Measurements from ENCODE around the gene CEP135.
"Not testable (repeated sequence)": the region's sequence is repeated elsewhere in the genome, so short reads cannot be mapped to it uniquely, and the experiment has no call there.

CEP135 gene

DNA sequence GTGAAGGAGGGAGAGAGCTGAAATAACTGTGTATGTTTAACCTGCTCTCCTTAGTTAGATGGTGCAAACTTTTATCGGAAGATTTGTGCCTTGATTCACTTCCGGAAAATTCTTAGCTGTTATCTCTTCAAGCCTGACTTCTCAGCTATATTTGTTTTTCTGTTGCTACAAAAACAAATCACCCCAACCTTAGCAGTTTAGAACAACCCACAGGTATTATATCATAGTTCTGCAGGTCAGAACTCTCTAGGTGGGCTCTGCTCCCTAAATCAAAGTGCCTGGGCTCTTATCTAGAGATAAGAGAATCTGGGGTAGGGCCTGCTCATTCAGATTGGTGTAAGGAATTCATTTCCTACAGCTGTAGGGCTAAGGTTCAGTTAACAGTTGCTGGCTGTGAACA is 15.1 kb upstream of the CEP135 start:
- TF ChIP-seq POLR2AphosphoS5 (IDR thresholded peaks at IDR 0.05; ENCODE audit: low read depth, low read length) (no peak), PAX5 (IDR thresholded peaks at IDR 0.05; ENCODE audit: insufficient read depth, low read length, severe bottlenecking) (no peak), TAF1 (IDR thresholded peaks at IDR 0.05; ENCODE audit: low read depth, low read length) (no peak), SPI1 (IDR thresholded peaks at IDR 0.05; ENCODE audit: low read depth, low read length) (no peak), POLR2A (IDR thresholded peaks at IDR 0.05; ENCODE audit: low read depth, low read length) (no peak), POU2F2 (IDR thresholded peaks at IDR 0.05; ENCODE audit: low read depth, low read length) (no peak)

DNA sequence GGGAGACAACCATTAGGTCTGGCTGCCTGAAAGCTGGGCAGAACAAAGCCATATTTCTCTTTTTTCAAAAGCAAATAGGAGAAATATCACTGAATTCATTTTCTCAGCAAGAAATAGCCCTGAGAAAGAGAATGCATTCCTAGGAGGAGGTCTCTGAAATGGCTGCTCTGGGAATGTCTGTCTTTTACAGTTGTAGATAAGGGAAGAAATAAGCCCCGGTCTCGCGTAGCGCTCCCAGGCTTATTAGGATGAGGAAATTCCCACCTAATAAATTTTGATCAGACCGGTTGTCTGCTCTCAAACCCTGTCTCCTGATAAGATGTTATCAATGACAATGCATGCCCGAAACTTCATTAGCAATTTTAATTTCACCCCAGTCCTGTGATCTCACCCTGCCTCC is 12.8 kb upstream of the CEP135 start:
- FAIRE-seq; DNase-seq (ENCODE audit: insufficient read length, low spot score): not testable (repeated sequence)

More for the DNA sequence above, 15.1 kb upstream of the CEP135 start:
- no peak for FAIRE-seq
- DNase-seq (ENCODE audit: insufficient read length, low spot score), result no peak

DNA sequence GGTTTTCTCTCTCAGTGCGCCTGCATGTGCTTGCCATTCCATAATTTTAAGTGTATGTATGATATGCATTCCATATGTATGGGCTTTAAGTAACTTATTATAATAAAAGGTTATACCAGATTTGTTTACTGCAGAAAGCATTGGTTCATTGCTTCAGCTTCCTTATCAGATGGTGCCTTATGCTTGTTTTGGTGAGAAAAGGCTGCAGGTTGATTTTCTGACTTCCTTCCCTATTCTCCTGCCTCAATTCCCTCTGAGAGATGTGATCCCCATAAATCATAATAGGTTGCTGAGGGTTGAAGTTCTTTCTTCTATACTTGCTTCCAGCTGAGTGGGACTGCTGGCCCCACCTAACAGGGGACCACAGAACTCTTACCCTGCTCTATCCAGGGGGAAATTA is 10.3 kb upstream of the CEP135 start:
- no peak for FAIRE-seq
- no peak for DNase-seq (ENCODE audit: insufficient read length, low spot score)
- TF ChIP-seq POU2F2 (IDR thresholded peaks at IDR 0.05; ENCODE audit: low read depth, low read length) (no peak), TAF1 (IDR thresholded peaks at IDR 0.05; ENCODE audit: low read depth, low read length) (no peak), PAX5 (IDR thresholded peaks at IDR 0.05; ENCODE audit: insufficient read depth, low read length, severe bottlenecking) (no peak), SPI1 (IDR thresholded peaks at IDR 0.05; ENCODE audit: low read depth, low read length) (no peak), POLR2A (IDR thresholded peaks at IDR 0.05; ENCODE audit: low read depth, low read length) (no peak), POLR2AphosphoS5 (IDR thresholded peaks at IDR 0.05; ENCODE audit: low read depth, low read length) (no peak)

DNA sequence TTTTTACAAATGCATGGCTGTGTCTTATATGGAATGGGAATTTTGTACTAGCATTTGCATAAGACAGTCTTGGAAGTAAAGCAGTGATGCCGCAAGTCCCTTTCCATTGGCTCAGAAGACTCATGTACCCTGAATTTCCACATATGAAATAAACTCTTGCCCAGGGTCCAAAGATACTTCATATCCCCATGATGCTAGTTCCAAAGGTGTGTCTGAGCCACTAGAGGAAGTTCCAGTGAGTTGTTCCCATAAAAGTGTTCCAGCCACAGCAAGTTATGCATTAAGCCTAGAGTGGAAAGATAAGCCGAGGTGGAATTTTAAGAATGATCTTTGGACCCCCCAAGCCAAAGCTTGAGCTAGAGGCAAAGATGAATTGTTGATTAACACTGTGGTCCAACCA is 9.3 kb upstream of the CEP135 start:
- TF ChIP-seq PAX5 (IDR thresholded peaks at IDR 0.05; ENCODE audit: insufficient read depth, low read length, severe bottlenecking) (no peak), POLR2AphosphoS5 (IDR thresholded peaks at IDR 0.05; ENCODE audit: low read depth, low read length) (no peak), POLR2A (IDR thresholded peaks at IDR 0.05; ENCODE audit: low read depth, low read length) (no peak), POU2F2 (IDR thresholded peaks at IDR 0.05; ENCODE audit: low read depth, low read length) (no peak), TAF1 (IDR thresholded peaks at IDR 0.05; ENCODE audit: low read depth, low read length) (no peak), SPI1 (IDR thresholded peaks at IDR 0.05; ENCODE audit: low read depth, low read length) (no peak)
- FAIRE-seq, result no peak
- DNase-seq (ENCODE audit: insufficient read length, low spot score), result no peak

DNA sequence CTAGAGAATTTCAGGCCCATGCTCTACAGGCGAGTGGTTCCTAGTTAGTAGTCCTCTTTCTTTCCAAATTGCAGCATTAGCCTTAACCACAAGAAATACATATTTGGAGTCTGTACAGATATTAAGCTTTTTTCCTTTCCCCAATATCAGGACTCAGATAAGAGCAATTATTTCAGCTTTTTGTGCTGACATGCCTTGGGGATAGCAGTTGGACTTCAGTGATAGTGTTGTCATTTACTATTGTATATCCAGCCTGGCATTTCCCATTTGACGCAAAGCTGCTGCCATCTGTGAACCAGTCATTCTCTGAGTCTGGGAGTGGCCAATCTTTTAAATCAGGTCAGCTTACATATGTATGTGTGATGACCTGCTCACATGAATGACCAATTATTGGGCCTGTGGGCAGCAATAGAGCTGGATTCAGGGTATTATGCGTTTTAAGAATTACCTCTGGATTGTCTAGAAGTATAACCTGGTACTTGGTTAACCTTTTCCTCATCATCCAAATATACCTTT is 6.8 kb upstream of the CEP135 start:
- TF ChIP-seq POU2F2 (IDR thresholded peaks at IDR 0.05; ENCODE audit: low read depth, low read length), result no peak
- TF ChIP-seq POLR2AphosphoS5 (IDR thresholded peaks at IDR 0.05; ENCODE audit: low read depth, low read length), result no peak
- no peak for TF ChIP-seq TAF1 (IDR thresholded peaks at IDR 0.05; ENCODE audit: low read depth, low read length)
- TF ChIP-seq POLR2A (IDR thresholded peaks at IDR 0.05; ENCODE audit: low read depth, low read length), result no peak
- no peak for TF ChIP-seq PAX5 (IDR thresholded peaks at IDR 0.05; ENCODE audit: insufficient read depth, low read length, severe bottlenecking)
- no peak for TF ChIP-seq SPI1 (IDR thresholded peaks at IDR 0.05; ENCODE audit: low read depth, low read length)
- DNase-seq (ENCODE audit: insufficient read length, low spot score) (no peak), FAIRE-seq (no peak)

DNA sequence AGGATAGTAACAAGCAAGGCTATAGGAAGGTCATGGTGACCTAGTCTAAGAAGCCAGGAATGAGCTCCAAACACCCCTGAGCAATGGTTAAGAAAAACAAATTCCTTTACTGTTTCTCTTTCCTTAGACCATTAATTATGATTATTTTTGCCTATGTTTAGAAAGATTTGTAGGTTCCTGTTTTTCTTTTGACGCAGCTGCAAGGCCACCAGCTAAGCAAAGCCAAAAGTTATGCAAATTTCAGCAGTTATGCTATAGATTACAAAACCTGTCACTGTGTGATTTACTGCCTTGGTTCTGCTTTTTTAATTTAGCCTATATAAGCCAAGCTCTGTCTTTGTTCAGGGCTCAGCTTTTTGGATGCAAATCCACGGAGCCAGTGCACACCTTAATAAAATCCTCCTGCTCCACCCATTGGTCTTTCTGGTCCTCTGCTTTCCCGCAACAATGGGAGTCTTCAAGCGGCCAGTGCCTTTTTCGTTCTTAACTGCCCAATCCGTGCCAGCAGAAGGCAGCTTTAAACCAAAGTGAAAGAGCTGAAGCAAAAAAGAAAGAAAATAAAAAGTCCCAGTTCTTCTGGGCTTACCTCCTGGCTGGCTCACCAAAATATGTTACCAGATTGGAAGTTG is 1.4 kb upstream of the CEP135 start:
- DNase-seq (ENCODE audit: insufficient read length, low spot score) (no peak), FAIRE-seq (peak; percentile 63)
- TF ChIP-seq POU2F2 (IDR thresholded peaks at IDR 0.05; ENCODE audit: low read depth, low read length) (peak; percentile 70; the same call in 1 of the 2 replicates), TAF1 (IDR thresholded peaks at IDR 0.05; ENCODE audit: low read depth, low read length) (no peak)

DNA sequence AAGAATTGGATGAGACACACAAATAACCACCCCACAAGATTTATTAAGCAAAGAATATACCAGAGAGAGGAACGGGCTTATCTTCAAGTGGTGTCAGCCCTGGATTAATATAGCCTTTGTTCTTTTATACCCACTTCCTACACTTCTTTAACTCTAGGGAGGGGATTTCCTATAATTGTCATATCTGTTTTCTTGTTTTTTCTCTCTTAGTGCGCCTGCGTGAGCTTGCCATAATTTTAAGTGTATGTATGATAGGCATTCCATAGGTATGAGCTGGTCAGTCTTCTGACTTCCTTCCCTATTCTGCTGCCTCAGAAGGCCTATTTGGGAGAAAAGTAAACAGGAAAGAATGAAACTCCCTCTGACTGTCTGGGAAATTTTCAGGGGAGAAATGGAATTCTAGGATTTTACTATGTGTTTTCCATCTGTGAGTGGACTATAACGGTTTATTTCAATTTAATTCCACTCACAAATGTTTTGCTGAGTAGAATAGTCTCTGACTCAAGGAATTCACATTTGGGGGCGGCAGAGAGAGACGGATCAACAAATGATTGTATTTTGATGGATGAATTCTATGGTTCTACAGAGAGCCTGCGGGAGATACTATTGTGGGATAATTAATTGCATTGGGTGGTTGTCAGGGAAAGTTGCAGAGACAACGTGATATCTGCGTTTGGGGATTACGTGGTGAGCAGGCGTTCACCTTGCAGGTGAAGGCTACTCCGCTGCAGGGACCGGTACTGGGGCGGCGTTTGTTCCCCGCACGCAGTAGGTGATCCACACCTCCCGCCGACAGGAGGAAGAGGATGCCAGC is 626 bp upstream of the CEP135 start:
- FAIRE-seq (no peak), DNase-seq (ENCODE audit: insufficient read length, low spot score) (no peak)
- no peak for TF ChIP-seq TAF1 (IDR thresholded peaks at IDR 0.05; ENCODE audit: low read depth, low read length)
- peak; percentile 66; the same call in 1 of the 2 replicates for TF ChIP-seq POLR2A (IDR thresholded peaks at IDR 0.05; ENCODE audit: low read depth, low read length)
- no peak for TF ChIP-seq POU2F2 (IDR thresholded peaks at IDR 0.05; ENCODE audit: low read depth, low read length)
- no peak for TF ChIP-seq POLR2AphosphoS5 (IDR thresholded peaks at IDR 0.05; ENCODE audit: low read depth, low read length)
- no peak for TF ChIP-seq PAX5 (IDR thresholded peaks at IDR 0.05; ENCODE audit: insufficient read depth, low read length, severe bottlenecking)
- peak; percentile 52 for TF ChIP-seq SPI1 (IDR thresholded peaks at IDR 0.05; ENCODE audit: low read depth, low read length)

DNA sequence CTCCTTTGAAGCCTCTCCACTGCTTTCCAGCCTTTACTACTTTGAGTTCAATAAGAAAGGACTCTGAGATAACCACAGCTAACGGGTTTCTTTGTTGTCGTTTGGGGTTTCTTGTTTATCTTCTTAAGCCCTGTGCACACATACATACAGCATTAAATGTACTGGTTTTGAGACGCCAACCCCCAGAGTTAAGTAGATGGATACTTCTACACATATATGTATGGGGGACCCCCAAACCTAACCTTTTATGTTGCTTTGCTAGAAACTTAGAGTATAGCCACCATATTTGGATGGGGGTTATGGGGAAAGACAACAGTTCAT is 697 bp downstream of the CEP135 start:
- DNase-seq (ENCODE audit: insufficient read length, low spot score) (no peak), FAIRE-seq (no peak)
- TF ChIP-seq POU2F2 (IDR thresholded peaks at IDR 0.05; ENCODE audit: low read depth, low read length), result no peak

DNA sequence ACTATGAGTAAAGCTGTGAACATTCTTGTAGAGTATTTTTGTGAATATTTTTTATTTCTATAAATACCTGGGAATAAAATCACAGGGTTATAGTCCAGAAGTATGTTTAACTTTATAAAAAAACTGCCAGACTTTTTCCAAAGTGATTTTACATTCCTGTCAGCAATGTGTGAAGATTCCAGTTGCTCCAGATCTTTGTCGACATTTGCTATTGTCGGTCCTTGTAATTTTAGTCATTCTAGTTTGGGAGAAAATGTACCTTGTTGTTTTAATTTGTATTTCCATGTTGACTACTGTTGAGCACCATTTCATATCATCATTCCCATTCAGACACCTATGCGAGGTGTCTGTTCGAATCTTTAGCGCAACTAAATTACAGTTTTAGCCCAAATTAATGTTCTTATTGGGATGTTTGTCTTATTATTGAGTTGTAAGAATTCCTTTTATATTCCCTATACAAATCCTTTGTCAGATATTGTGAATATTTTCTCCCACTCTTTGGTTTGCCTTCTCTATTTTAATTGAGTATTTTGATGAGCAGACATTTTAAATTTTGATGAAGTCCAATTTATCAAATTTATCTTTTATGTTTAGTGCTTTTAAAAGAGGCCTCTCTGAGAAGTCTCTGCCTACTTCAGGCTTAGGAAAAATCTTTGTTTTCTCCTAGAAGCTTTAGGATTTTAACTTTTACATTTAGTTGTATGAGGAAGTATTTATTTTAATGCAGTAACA is 2.6 kb downstream of the CEP135 start:
- DNase-seq (ENCODE audit: insufficient read length, low spot score), result no peak
- no peak for TF ChIP-seq PAX5 (IDR thresholded peaks at IDR 0.05; ENCODE audit: insufficient read depth, low read length, severe bottlenecking)
- no peak for TF ChIP-seq POLR2A (IDR thresholded peaks at IDR 0.05; ENCODE audit: low read depth, low read length)
- TF ChIP-seq POLR2AphosphoS5 (IDR thresholded peaks at IDR 0.05; ENCODE audit: low read depth, low read length), result no peak
- TF ChIP-seq TAF1 (IDR thresholded peaks at IDR 0.05; ENCODE audit: low read depth, low read length), result no peak
- no peak for TF ChIP-seq POU2F2 (IDR thresholded peaks at IDR 0.05; ENCODE audit: low read depth, low read length)
- no peak for TF ChIP-seq SPI1 (IDR thresholded peaks at IDR 0.05; ENCODE audit: low read depth, low read length)
- no peak for FAIRE-seq

DNA sequence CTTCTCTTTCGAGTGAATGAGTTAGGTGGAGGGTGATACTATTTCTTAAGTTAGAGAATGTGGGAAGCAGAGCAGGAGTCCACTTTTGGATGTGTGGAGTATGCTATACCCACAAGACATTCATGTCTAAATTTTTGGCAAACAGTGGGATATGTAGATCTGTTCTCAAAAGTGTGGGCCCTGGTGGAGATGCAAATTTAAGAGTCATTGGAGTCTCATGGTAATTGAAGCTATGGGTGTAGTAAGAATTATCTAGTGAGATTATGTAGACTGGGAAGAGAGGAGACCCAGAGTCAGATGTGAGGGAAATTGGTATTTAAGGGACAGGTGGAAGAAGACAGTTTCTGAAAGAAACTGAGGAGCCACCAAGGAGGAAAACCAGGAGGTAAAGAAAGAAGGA is 7.0 kb downstream of the CEP135 start:
- no peak for FAIRE-seq
- no peak for DNase-seq (ENCODE audit: insufficient read length, low spot score)
- no peak for TF ChIP-seq POU2F2 (IDR thresholded peaks at IDR 0.05; ENCODE audit: low read depth, low read length)
- TF ChIP-seq PAX5 (IDR thresholded peaks at IDR 0.05; ENCODE audit: insufficient read depth, low read length, severe bottlenecking), result no peak
- TF ChIP-seq TAF1 (IDR thresholded peaks at IDR 0.05; ENCODE audit: low read depth, low read length), result no peak
- TF ChIP-seq SPI1 (IDR thresholded peaks at IDR 0.05; ENCODE audit: low read depth, low read length), result no peak
- no peak for TF ChIP-seq POLR2AphosphoS5 (IDR thresholded peaks at IDR 0.05; ENCODE audit: low read depth, low read length)
- TF ChIP-seq POLR2A (IDR thresholded peaks at IDR 0.05; ENCODE audit: low read depth, low read length), result no peak
